GM12878 (cell line): ENCODE data around the gene RAN. TPM values are rescaled to one million over a fixed set of nuclear protein-coding genes. Genes with fewer than 3 reads are reported as not detected.

Experiments used
- ATAC-seq: fragments of 200-7000 bp; cut with Tn5 transposase; 3 replicates; pipeline ENCODE4 v1.9.1; 2020; ENCODE audit warnings: mild to moderate bottlenecking, moderate library complexity
- BruUV-seq: library from RNA; stranded (reverse); fragments of 400-500 nt; replicated peaks from 2 replicates; lab custom pipeline; 2021; lab: Mats Ljungman, UMichigan
- CTCF ChIA-PET: fragments of 300-600 bp; sonication (Branson Sonifier 250); formaldehyde crosslinking; extraction: SDS; loops from one replicate; lab custom pipeline; 2021; ENCODE audit warnings: inconsistent platforms; lab: Yijun Ruan, JAX
- POLR2A ChIA-PET: fragments of 350-600 bp; formaldehyde crosslinking; extraction: SDS; loops from one replicate; lab custom pipeline; 2021; ENCODE audit warnings: inconsistent platforms; lab: Charles Lee
- RAD21 ChIA-PET: fragments of 300-600 bp; sonication (Branson Sonifier 250); formaldehyde crosslinking; loops from one replicate; lab custom pipeline; 2023; ENCODE audit warnings: antibody characterized with exemption; ENCODE audit not compliant: unreplicated experiment; lab: Charles Lee
- SMC1A ChIA-PET: fragments of 300-600 bp; sonication (Branson Sonifier 250); formaldehyde crosslinking; loops from one replicate; lab custom pipeline; 2023; ENCODE audit not compliant: unreplicated experiment, uncharacterized antibody; lab: Charles Lee
- DNase-seq: peaks from one replicate; pipeline ENCODE4 v3.0.0-alpha.2; 2011; ENCODE audit warnings: low read depth, low spot score
- FAIRE-seq: peaks from 3 replicates; lab custom pipeline; 2011; peaks lifted over from hg19 to GRCh38; lab: Jason Lieb, UNC
- H2AFZ ChIP-seq: 2 replicates; pipeline ENCODE4 v1.6.0; 2011; ENCODE audit warnings: low read depth, low read length, control low read depth; ENCODE audit not compliant: control insufficient read depth
- H3K27ac ChIP-seq: 2 replicates; pipeline ENCODE4 v1.5.1; 2011; ENCODE audit warnings: control low read depth; ENCODE audit not compliant: control insufficient read depth, insufficient read depth
- H3K27me3 ChIP-seq, 2 experiments: replicated peaks in 1 of 2; 2 replicates each; pipeline versions ENCODE4 v1.6.0 to v1.6.1; 2011; ENCODE audit warnings: low read length in 1 of 2; ENCODE audit not compliant: control insufficient read depth in 2 of 2, insufficient read depth in 2 of 2
- H3K36me3 ChIP-seq, 2 experiments: 2 replicates each; pipeline ENCODE4 v1.5.1; 2011; ENCODE audit warnings: low read length in 1 of 2; ENCODE audit not compliant: control insufficient read depth in 2 of 2, insufficient read depth in 2 of 2
- H3K4me1 ChIP-seq: 2 replicates; pipeline ENCODE4 v1.6.1; 2011; ENCODE audit warnings: mild to moderate bottlenecking, low read length, moderate library complexity, mixed read lengths; ENCODE audit not compliant: control insufficient read depth, insufficient read depth
- H3K4me2 ChIP-seq: 2 replicates; pipeline ENCODE4 v1.6.0; 2011; ENCODE audit warnings: control low read depth; ENCODE audit not compliant: control insufficient read depth, insufficient read depth
- H3K4me3 ChIP-seq: fragments of 200-600 bp; sonication (generic); 2 replicates; pipeline ENCODE4 v1.5.1; 2016
- H3K79me2 ChIP-seq: 2 replicates; pipeline ENCODE4 v1.6.0; 2011; ENCODE audit warnings: low read length; ENCODE audit not compliant: control insufficient read depth, insufficient read depth
- H3K9ac ChIP-seq: 2 replicates; pipeline ENCODE4 v1.8.0; 2011; ENCODE audit warnings: low read length, control low read depth, mixed read lengths; ENCODE audit not compliant: control insufficient read depth, insufficient read depth
- H3K9me3 ChIP-seq: replicated peaks from 3 replicates; pipeline ENCODE4 v1.5.1; 2011; ENCODE audit warnings: mild to moderate bottlenecking, low read length; ENCODE audit not compliant: control insufficient read depth, insufficient read depth
- H4K20me1 ChIP-seq: 2 replicates; pipeline ENCODE4 v1.6.0; 2011; ENCODE audit not compliant: control insufficient read depth, insufficient read depth
- ATF3 ChIP-seq: IDR thresholded peaks from 2 replicates; pipeline ENCODE4 v1.6.1; 2011; ENCODE audit warnings: low read depth, mild to moderate bottlenecking, low read length, moderate library complexity, borderline replicate concordance; ENCODE audit errors: extremely low read depth
- JUND ChIP-seq: IDR thresholded peaks from 2 replicates; pipeline ENCODE4 v1.6.1; 2012; ENCODE audit warnings: low read depth, mild to moderate bottlenecking, low read length, improper control_type of control experiment, moderate library complexity
- KDM1A ChIP-seq: fragments of 200-600 bp; sonication (generic); IDR thresholded peaks from 2 replicates; pipeline ENCODE4 v1.6.1; 2016; ENCODE audit warnings: borderline replicate concordance
- MTA3 ChIP-seq: IDR thresholded peaks from 2 replicates; pipeline ENCODE4 v1.6.1; 2012; ENCODE audit warnings: low read length, inconsistent platforms, borderline replicate concordance
- NR2C1 ChIP-seq: fragments of 450-650 bp; IDR thresholded peaks from 2 replicates; pipeline ENCODE4 v1.6.1; 2017; ENCODE audit warnings: antibody characterized with exemption, mild to moderate bottlenecking, moderate library complexity
- POLR2AphosphoS5 ChIP-seq: IDR thresholded peaks from 2 replicates; pipeline ENCODE4 v1.6.1; 2011; ENCODE audit warnings: mild to moderate bottlenecking, low read length, inconsistent platforms
- RB1 ChIP-seq: fragments of 450-650 bp; formaldehyde crosslinking; IDR thresholded peaks from 2 replicates; pipeline ENCODE4 v1.6.1; 2017; ENCODE audit warnings: mild to moderate bottlenecking, borderline replicate concordance
- REST ChIP-seq: IDR thresholded peaks from 2 replicates; pipeline ENCODE4 v1.6.1; 2012; ENCODE audit warnings: mild to moderate bottlenecking, low read depth, low read length
- STAT1 ChIP-seq: fragments of 450-650 bp; conservative IDR thresholded peaks from 2 replicates; pipeline ENCODE4 v1.6.1; 2014; ENCODE audit warnings: antibody characterized with exemption, mild to moderate bottlenecking
- WRNIP1 ChIP-seq: IDR thresholded peaks from 2 replicates; pipeline ENCODE4 v1.6.1; 2011; ENCODE audit warnings: low read depth, low read length, improper control_type of control experiment, borderline replicate concordance
- WGBS: methylation state at CpG from one replicate; pipeline ENCODE4 v1.1.6; 2016; ENCODE audit warnings: low lambda C conversion rate; ENCODE audit not compliant: insufficient replicate concordance, insufficient coverage; ENCODE audit errors: missing lambda C conversion rate; 5-methylcytosine and 5-hydroxymethylcytosine counted together
- in situ Hi-C: fragments of 300-500 bp; cut with MboI; formaldehyde crosslinking; loops from 9 replicates; pipeline ENCODE4 v1.14.3; 2018; ENCODE audit warnings: mixed read lengths
- intact Hi-C: fragments of 100-400 bp; cut with micrococcal nuclease; formaldehyde crosslinking; loops from one replicate; pipeline ENCODE4 v1.14.2; 2022; ENCODE audit not compliant: unreplicated experiment
- polyA plus RNA-seq, 11 experiments: library from polyadenylated mRNA; depleted of rRNA in 4 of 11; unstranded in 6 of 11; stranded (reverse) in 5 of 11; fragments of >200 nt; fragmentation: Nextera tagmentation in 4 of 11; fragmentation: Illumina TruSeq in 1 of 11; extraction: Ambion mirVana in 4 of 11; extraction: Trizol in 1 of 11; gene quantifications; 1 replicate in 1 of 11; 2 replicates in 10 of 11; pipeline versions ENCODE4 v1.2.1 to v1.2.3, GENCODE V29; 2011 to 2016; ENCODE audit warnings: inconsistent platforms in 2 of 11, missing spikeins in 2 of 11, low read depth in 1 of 11
- total RNA-seq, 4 experiments: library from RNA; depleted of rRNA in 3 of 4; stranded (reverse); fragments of >200 nt in 3 of 4; fragmentation: Illumina TruSeq in 1 of 4; extraction: Trizol in 1 of 4; gene quantifications; 2 replicates each; pipeline versions ENCODE4 v1.2.1 to v1.2.3, GENCODE V29; 2013 to 2021
- TF ChIP-seq, protein P1 (sequence below): fragments of 450-650 bp; IDR thresholded peaks from 2 replicates; pipeline ENCODE4 v1.6.1; 2017; ENCODE audit warnings: borderline replicate concordance

Gene RAN
- total and polyA plus RNA-seq, 10 of the 15 experiments (the other 5 are each of a cell fraction or from before 2014, with no cell fraction given): 1,598 to 3,769 (median 2,845) TPM

DNA sequence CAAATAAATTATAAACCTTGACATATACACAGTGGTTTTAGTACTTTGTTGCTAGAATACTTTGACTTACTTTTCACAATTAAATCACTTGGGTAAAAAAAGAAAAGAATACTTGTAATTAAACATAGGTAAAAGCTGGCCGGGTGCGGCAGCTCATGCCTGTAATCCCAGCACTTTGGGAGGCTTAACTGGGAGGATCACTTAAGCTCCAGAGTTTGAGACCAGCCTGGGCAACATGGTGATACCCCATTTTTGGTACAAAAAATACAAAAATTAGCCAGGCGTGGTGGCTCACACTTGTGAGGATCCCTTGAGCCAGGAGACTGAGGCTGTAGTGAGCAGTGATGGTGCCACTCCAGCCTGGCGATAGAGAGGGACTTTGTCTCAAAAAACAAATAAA lies 40.6 kb upstream of the RAN start (continued):
- no peak for TF ChIP-seq REST
- no peak for TF ChIP-seq NR2C1
- no peak for TF ChIP-seq RB1

GRCh38 chr12:130831876-130832405 lies 39.9 kb upstream of the RAN start:
- Histone ChIP-seq H4K20me1 (no peaks in the 10 kb centered on the region), H3K9me3 (no peaks in the 10 kb centered on the region), H3K4me3 (no peak overlapping the region), H3K27me3 (no peaks in the 10 kb centered on the region), H3K27ac (no peak overlapping the region), H3K79me2 (no peaks in the 10 kb centered on the region), H3K36me3 (no peaks in the 10 kb centered on the region), H3K4me2 (no peak overlapping the region), H2AFZ (no peak overlapping the region), H3K9ac (no peak overlapping the region), H3K4me1 (no peaks in the 10 kb centered on the region; the same call in 1 of the 2 replicates)
- in situ Hi-C loops (no loop called here), intact Hi-C loops (no loop called here)
- no peak for TF ChIP-seq KDM1A
- TF ChIP-seq WRNIP1: no peak
- TF ChIP-seq, protein P1, sequence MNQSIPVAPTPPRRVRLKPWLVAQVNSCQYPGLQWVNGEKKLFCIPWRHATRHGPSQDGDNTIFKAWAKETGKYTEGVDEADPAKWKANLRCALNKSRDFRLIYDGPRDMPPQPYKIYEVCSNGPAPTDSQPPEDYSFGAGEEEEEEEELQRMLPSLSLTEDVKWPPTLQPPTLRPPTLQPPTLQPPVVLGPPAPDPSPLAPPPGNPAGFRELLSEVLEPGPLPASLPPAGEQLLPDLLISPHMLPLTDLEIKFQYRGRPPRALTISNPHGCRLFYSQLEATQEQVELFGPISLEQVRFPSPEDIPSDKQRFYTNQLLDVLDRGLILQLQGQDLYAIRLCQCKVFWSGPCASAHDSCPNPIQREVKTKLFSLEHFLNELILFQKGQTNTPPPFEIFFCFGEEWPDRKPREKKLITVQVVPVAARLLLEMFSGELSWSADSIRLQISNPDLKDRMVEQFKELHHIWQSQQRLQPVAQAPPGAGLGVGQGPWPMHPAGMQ: no peak
- TF ChIP-seq JUND: no peak
- TF ChIP-seq MTA3: no peak
- no peak for TF ChIP-seq POLR2AphosphoS5
- TF ChIP-seq REST: no peak
- TF ChIP-seq ATF3: no peak
- no peak for TF ChIP-seq STAT1
- no peak for DNase-seq
- WGBS: 78% methylated on average over 4 of the region's 5 CpGs
- SMC1A ChIA-PET: no interaction called here
- no peak for FAIRE-seq
- POLR2A ChIA-PET: no interaction called here
- CTCF ChIA-PET: interaction anchor here (0.7 to 3.4 kb wide), 3 partner anchors 12 to 261 kb away, joined by 3 to 18 read pairs (median 3); no protein-coding TSS in a partner anchor
- no TSS peak for BruUV-seq
- RAD21 ChIA-PET: interaction anchor here (1.3 kb wide), 1 partner anchor 14 kb away, joined by 4 read pairs; no protein-coding TSS in a partner anchor
- no peak for ATAC-seq
